Measurements from ENCODE around the gene GRHL3. TPM values are rescaled to one million over a fixed set of nuclear protein-coding genes. Genes with fewer than 3 reads are reported as not detected.
A peak's percentile ranks its signal among the peaks of the same experiment; 100 is the strongest.

GRHL3 gene
- total RNA-seq, 1 experiment from 2014 or later = 1.4 TPM

DNA sequence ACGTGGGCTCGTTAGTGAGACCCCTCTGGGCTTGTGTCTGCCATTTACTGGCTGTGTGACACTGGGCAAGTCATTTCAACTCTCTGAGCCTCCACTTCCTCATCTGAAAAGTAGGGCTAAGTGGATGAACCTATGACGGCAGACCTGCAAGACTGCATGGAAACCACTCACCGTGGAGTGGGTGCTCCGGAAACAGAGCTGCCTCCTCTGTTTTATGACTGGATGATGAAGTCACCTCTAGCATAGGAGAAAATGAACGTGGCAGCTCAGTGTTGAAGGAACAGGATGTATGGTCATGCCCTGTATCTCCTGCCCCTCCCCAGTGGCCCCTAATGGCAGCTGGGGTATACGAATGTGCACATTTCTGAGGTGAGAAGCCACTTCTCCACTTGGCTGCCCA, 53.9 kb downstream of the GRHL3 start:
- no peak overlapping the region for H3K27ac Mint-ChIP-seq (ENCODE audit: unreplicated experiment)
- no peak overlapping the region for H3K4me3 Mint-ChIP-seq (ENCODE audit: low read depth, unreplicated experiment)
- TF ChIP-seq, protein P1, sequence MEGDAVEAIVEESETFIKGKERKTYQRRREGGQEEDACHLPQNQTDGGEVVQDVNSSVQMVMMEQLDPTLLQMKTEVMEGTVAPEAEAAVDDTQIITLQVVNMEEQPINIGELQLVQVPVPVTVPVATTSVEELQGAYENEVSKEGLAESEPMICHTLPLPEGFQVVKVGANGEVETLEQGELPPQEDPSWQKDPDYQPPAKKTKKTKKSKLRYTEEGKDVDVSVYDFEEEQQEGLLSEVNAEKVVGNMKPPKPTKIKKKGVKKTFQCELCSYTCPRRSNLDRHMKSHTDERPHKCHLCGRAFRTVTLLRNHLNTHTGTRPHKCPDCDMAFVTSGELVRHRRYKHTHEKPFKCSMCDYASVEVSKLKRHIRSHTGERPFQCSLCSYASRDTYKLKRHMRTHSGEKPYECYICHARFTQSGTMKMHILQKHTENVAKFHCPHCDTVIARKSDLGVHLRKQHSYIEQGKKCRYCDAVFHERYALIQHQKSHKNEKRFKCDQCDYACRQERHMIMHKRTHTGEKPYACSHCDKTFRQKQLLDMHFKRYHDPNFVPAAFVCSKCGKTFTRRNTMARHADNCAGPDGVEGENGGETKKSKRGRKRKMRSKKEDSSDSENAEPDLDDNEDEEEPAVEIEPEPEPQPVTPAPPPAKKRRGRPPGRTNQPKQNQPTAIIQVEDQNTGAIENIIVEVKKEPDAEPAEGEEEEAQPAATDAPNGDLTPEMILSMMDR (IDR thresholded peaks at IDR 0.05; ENCODE audit: unreplicated experiment) = no peak
- no TSS peak for BruUV-seq (replicated peaks)
- no peaks in the 10 kb centered on the region for H3K27me3 Mint-ChIP-seq (ENCODE audit: unreplicated experiment)
- intact Hi-C loops (cut with micrococcal nuclease; ENCODE audit: unreplicated experiment) = no loop called here
- H3K36me3 Mint-ChIP-seq (ENCODE audit: insufficient read depth, unreplicated experiment) = peaks cover 7% of the 10 kb centered on the region
- no peak for DNase-seq
- CTCF ChIA-PET = no interaction called here
- peaks cover 15% of the 10 kb centered on the region for H3K4me1 Mint-ChIP-seq (ENCODE audit: low read depth, unreplicated experiment)
- H3K9me3 Mint-ChIP-seq (ENCODE audit: low read depth, unreplicated experiment) = no peaks in the 10 kb centered on the region

DNA sequence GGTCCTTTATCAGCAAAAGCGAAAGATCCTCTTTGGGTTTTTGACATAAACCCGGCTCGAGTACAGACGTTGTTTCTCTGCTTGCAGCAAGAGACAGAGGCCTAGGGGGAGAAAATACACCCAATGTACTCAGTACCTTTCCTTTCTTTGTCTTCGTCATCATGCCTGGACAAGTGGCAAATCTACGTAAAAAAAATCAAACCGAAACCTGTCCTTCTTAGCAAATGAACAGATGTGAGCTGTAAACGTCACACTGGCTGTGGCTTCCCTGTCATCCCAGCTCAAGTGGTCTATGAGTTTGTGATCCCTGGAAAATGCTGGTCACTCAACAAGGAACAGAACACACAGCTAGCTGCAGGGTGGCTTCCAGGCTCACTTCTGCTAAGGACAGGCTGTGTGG, 54.6 kb downstream of the GRHL3 start:
- peaks cover 7% of the 10 kb centered on the region for H3K36me3 Mint-ChIP-seq (ENCODE audit: insufficient read depth, unreplicated experiment)
- H3K4me3 Mint-ChIP-seq (ENCODE audit: low read depth, unreplicated experiment) = no peak overlapping the region
- intact Hi-C loops (cut with micrococcal nuclease; ENCODE audit: unreplicated experiment) = no loop called here
- no peaks in the 10 kb centered on the region for H3K9me3 Mint-ChIP-seq (ENCODE audit: low read depth, unreplicated experiment)
- BruUV-seq (replicated peaks) = no TSS peak
- H3K27me3 Mint-ChIP-seq (ENCODE audit: unreplicated experiment) = no peaks in the 10 kb centered on the region
- TF ChIP-seq, protein P1 (IDR thresholded peaks at IDR 0.05; ENCODE audit: unreplicated experiment) = no peak
- no peak for DNase-seq
- CTCF ChIA-PET = no interaction called here
- H3K4me1 Mint-ChIP-seq (ENCODE audit: low read depth, unreplicated experiment) = peaks cover 15% of the 10 kb centered on the region
- H3K27ac Mint-ChIP-seq (ENCODE audit: unreplicated experiment) = no peak overlapping the region

DNA sequence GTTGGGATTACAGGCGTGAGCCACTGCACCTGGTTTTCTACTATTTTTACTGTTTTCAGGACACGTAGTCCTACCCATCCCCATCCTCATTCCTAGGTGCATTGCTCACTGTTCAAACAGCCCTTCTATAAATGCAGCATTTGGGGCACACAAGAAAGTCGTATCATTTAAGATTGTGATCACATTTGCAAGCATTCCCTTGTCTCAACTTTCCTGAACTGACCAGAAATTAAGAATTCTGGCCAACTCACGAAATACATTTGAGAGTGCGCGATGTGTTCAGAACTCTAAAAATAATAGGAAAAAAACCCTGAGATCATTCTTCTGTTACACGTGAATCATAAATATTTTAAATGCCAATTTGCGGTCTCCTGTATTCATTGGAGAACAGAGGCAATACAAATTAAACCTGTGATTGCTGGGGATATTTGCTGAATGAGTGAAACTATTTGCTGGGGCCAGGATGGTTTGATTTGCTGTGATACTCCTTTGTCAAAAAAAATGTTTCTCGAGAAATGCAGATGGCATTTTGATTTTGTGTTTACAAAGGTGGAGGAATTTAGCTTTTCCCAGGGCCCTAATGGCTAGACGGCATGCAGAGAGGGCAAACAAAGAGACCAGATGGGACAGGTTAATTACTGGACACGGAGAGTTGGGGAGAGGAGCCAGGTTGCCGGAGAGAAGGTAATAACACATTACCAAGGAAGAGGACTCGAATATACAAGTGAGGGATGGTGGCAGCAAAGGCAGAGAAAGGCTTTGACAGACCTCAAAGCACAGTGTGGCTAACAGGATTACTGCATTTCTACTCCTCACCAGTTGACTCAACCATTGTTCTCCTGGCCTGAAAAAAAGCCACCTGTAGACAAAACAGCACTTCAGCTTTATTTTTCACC, 56.0 kb downstream of the GRHL3 start:
- H3K4me3 Mint-ChIP-seq (ENCODE audit: low read depth, unreplicated experiment) = peak overlapping the region; percentile 22
- intact Hi-C loops (cut with micrococcal nuclease; ENCODE audit: unreplicated experiment) = no loop called here
- H3K36me3 Mint-ChIP-seq (ENCODE audit: insufficient read depth, unreplicated experiment) = peaks cover 7% of the 10 kb centered on the region
- H3K4me1 Mint-ChIP-seq (ENCODE audit: low read depth, unreplicated experiment) = peaks cover 15% of the 10 kb centered on the region
- no TSS peak for BruUV-seq (replicated peaks)
- TF ChIP-seq, protein P1 (IDR thresholded peaks at IDR 0.05; ENCODE audit: unreplicated experiment) = no peak
- H3K9me3 Mint-ChIP-seq (ENCODE audit: low read depth, unreplicated experiment) = no peaks in the 10 kb centered on the region
- peak overlapping the region; percentile 73 for H3K27ac Mint-ChIP-seq (ENCODE audit: unreplicated experiment)
- no peaks in the 10 kb centered on the region for H3K27me3 Mint-ChIP-seq (ENCODE audit: unreplicated experiment)
- CTCF ChIA-PET = no interaction called here
- DNase-seq = no peak

DNA sequence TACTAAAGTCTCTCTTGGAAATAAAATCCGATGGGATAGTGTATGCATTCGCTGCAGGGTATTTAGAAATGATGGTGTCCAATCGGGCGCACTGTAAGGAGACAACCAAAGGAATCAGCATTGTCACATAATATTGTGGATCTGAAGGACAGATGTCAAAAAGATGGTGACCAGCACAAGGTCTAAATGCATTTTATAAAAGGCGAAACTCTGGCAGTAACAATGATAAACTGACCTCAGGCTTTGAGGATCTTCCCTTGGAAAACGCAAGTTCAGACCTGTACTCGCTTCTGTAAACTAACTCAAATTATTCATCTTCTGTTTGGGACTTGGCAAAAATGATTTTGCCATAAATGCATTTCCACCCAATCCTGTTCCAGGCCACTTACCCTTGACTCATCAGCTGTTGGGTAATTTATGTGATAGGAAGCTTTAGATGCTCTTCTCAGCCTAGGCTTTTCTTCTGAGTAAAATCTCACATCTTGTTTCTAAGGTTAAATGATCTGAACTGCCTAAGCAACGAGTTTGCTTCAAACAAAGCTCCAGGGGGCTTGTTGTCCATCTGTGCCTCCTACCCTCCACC, 60.7 kb downstream of the GRHL3 start:
- no peak overlapping the region for H3K27ac Mint-ChIP-seq (ENCODE audit: unreplicated experiment)
- H3K9me3 Mint-ChIP-seq (ENCODE audit: low read depth, unreplicated experiment) = no peaks in the 10 kb centered on the region
- CTCF ChIA-PET = no interaction called here
- TF ChIP-seq, protein P1 (IDR thresholded peaks at IDR 0.05; ENCODE audit: unreplicated experiment) = no peak
- intact Hi-C loops (cut with micrococcal nuclease; ENCODE audit: unreplicated experiment) = no loop called here
- H3K36me3 Mint-ChIP-seq (ENCODE audit: insufficient read depth, unreplicated experiment) = peaks cover 3% of the 10 kb centered on the region
- no peaks in the 10 kb centered on the region for H3K27me3 Mint-ChIP-seq (ENCODE audit: unreplicated experiment)
- peaks cover 10% of the 10 kb centered on the region for H3K4me1 Mint-ChIP-seq (ENCODE audit: low read depth, unreplicated experiment)
- no peak for DNase-seq
- no peak overlapping the region for H3K4me3 Mint-ChIP-seq (ENCODE audit: low read depth, unreplicated experiment)
- BruUV-seq (replicated peaks) = no TSS peak

Measured in Calu3 (cell line).